Endodermal cell (in vitro differentiated cells): ENCODE measurements around the gene PLPP3. TPM values are rescaled to one million over a fixed set of nuclear protein-coding genes. Genes with fewer than 3 reads are reported as not detected.

Source experiments
- DNase-seq: peaks from one replicate; pipeline ENCODE4 v3.0.0-alpha.2; 2017
- H3K27ac ChIP-seq: 2 replicates; pipeline ENCODE4 v1.5.1; 2013; ENCODE audit warnings: mild to moderate bottlenecking, low read depth, low read length, moderate library complexity
- H3K27me3 ChIP-seq: 2 replicates; pipeline ENCODE4 v1.6.1; 2013; ENCODE audit warnings: mild to moderate bottlenecking, low read length, moderate library complexity; ENCODE audit not compliant: insufficient read depth, control insufficient read depth, poor library complexity, severe bottlenecking
- H3K36me3 ChIP-seq: 2 replicates; pipeline ENCODE4 v1.7.0; 2013; ENCODE audit warnings: mild to moderate bottlenecking, low read length, moderate library complexity; ENCODE audit not compliant: control insufficient read depth, insufficient read depth
- H3K4me1 ChIP-seq: one replicate; pipeline ENCODE4 v1.7.0; 2013; ENCODE audit warnings: low read length; ENCODE audit not compliant: control insufficient read depth, insufficient read depth
- H3K4me3 ChIP-seq: 2 replicates; pipeline ENCODE4 v1.5.1; 2013; ENCODE audit warnings: mild to moderate bottlenecking, low read length, moderate library complexity
- H3K9ac ChIP-seq: 2 replicates; pipeline ENCODE4 v1.6.1; 2013; ENCODE audit warnings: mild to moderate bottlenecking, low read length, moderate library complexity; ENCODE audit not compliant: poor library complexity, severe bottlenecking; ENCODE audit errors: extremely low read depth
- H3K9me3 ChIP-seq: 2 replicates; pipeline ENCODE4 v1.6.1; 2013; ENCODE audit warnings: mild to moderate bottlenecking, low read length, moderate library complexity; ENCODE audit not compliant: control insufficient read depth
- H3K27ac Mint-ChIP-seq: 2 replicates; pipeline ENCODE4 v1.8.0; 2020; ENCODE audit warnings: mixed read lengths
- H3K27me3 Mint-ChIP-seq: 2 replicates; pipeline ENCODE4 v1.8.0; 2021; ENCODE audit warnings: mild to moderate bottlenecking, mixed read lengths; ENCODE audit not compliant: insufficient read depth
- H3K36me3 Mint-ChIP-seq: 2 replicates; pipeline ENCODE4 v1.8.0; 2020; ENCODE audit warnings: low read depth, mixed read lengths
- H3K4me1 Mint-ChIP-seq: 2 replicates; pipeline ENCODE4 v1.8.0; 2020; ENCODE audit warnings: mixed read lengths
- H3K4me3 Mint-ChIP-seq: 2 replicates; pipeline ENCODE4 v1.8.0; 2020; ENCODE audit warnings: mild to moderate bottlenecking, moderate library complexity, mixed read lengths
- H3K9me3 Mint-ChIP-seq: 2 replicates; pipeline ENCODE4 v1.8.0; 2020; ENCODE audit warnings: mild to moderate bottlenecking, mixed read lengths
- CTCF ChIP-seq: fragments of 200-600 bp; sonication (generic); conservative IDR thresholded peaks from 2 replicates; pipeline ENCODE4 v1.5.0; 2021; ENCODE audit warnings: antibody characterized with exemption, mild to moderate bottlenecking
- WGBS, 2 experiments: methylation state at CpG; one replicate each; pipeline versions ENCODE4 v1.1.5 to v1.1.7; 2013; ENCODE audit warnings: missing lambda C conversion rate in 2 of 2, mixed read lengths in 1 of 2; ENCODE audit not compliant: insufficient coverage in 1 of 2, insufficient read length in 1 of 2; 5-methylcytosine and 5-hydroxymethylcytosine counted together
- total RNA-seq, 2 donors: library from RNA; stranded (reverse); fragmentation: NEBNext Ultra II Directional in 1 of 2; extraction: Animal tissue kit (Norgen Biotek cat#: 25700) in 1 of 2; gene quantifications; 2 replicates in 1 of 2; 3 replicates in 1 of 2; pipeline ENCODE4 v1.2.1, GENCODE V29; 2021

Gene PLPP3
- total RNA-seq, 2 donors from 2014 or later: 39.2 to 55.2 TPM

DNA sequence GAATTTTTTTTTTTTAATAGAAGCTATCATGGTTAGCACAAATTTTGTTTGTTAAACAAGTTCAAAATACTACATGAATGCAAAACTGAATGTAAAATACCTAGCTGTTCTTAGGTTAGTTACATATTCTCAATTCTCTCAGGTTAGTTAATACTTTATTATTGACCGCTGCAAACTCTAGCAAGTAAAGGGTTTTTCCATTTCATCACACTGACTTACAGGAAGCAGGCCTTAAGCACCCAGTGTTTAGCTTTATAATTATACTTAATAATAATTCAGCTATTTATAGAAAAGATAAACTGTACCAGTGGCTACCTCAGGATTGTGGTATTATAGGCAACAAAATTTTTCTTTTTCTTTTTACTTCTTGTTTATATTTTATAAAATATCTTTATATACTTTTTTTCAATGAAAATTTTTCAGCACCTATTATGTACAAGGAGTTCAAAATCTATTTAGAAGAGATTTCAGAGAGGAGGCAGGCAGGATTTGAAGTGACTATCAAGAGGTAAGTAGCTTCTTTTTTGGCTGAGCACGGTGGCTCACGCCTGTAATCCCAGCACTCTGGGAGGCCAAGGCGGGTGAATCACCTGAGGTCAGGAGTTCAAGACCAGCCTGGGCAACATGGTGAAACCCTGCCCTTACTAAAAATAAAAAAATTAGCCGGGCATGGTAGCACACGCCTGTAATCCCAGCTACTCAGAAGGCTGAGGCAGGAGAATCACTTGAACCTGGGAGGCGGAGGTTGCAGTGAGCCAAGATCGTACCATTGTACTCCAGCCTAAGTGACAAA lies 17.9 kb downstream of the PLPP3 start:
- Mint-ChIP-seq H3K27me3 (no peaks in the 10 kb centered on the region), H3K4me1 (peaks cover 50% of the 10 kb centered on the region), H3K4me3 (no peak overlapping the region), H3K9me3 (no peaks in the 10 kb centered on the region), H3K36me3 (peaks cover 16% of the 10 kb centered on the region), H3K27ac (no peak overlapping the region)
- Histone ChIP-seq H3K4me3 (no peak overlapping the region), H3K9me3 (no peaks in the 10 kb centered on the region), H3K36me3 (no peaks in the 10 kb centered on the region), H3K4me1 (peaks cover 13% of the 10 kb centered on the region), H3K27me3 (no peaks in the 10 kb centered on the region), H3K27ac (no peak overlapping the region), H3K9ac (no peak overlapping the region)
- 96 to 100% methylated on average over 5 to 8 of the region's 8 CpGs for WGBS, 2 experiments
- no peak for TF ChIP-seq CTCF
- DNase-seq: no peak

- Histone ChIP-seq H3K4me3 (no peak overlapping the region), H3K9me3 (no peaks in the 10 kb centered on the region), H3K9ac (no peak overlapping the region), H3K36me3 (no peaks in the 10 kb centered on the region), H3K4me1 (no peaks in the 10 kb centered on the region), H3K27me3 (no peaks in the 10 kb centered on the region), H3K27ac (no peak overlapping the region)
- 94 to 97% methylated on average over 5 to 7 of the region's 7 CpGs for WGBS, 2 experiments
- Mint-ChIP-seq H3K27ac (no peak overlapping the region), H3K36me3 (peaks cover 22% of the 10 kb centered on the region), H3K4me1 (peaks cover 28% of the 10 kb centered on the region), H3K9me3 (no peaks in the 10 kb centered on the region), H3K27me3 (no peaks in the 10 kb centered on the region), H3K4me3 (no peak overlapping the region)
- TF ChIP-seq CTCF: no peak
- no peak for DNase-seq
These were observed 21.6 kb downstream of the PLPP3 start for GRCh38 chr1:56557746-56558145.

DNA sequence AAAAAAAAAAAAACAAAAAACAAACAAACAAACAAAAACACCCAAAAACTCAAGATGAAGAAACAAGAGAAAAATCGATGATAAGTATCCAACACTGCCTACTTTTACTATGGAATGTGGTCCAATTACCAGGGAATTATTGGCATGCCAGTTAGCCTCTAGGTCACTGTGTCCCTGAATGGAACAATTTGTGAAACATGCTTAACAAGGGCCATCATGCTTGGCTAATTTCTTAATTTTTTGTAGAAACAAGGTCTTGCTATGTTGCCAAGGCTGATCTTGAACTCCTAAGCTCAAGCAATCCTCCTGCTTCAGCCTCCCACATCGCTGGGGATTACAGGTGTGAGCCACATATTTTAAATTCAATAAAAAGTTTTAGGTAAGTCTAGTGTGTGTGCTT lies 23.9 kb downstream of the PLPP3 start:
- Histone ChIP-seq H3K4me3 (no peak overlapping the region), H3K4me1 (peaks cover 5% of the 10 kb centered on the region), H3K27me3 (no peaks in the 10 kb centered on the region), H3K9ac (no peak overlapping the region), H3K27ac (no peak overlapping the region), H3K9me3 (no peaks in the 10 kb centered on the region), H3K36me3 (no peaks in the 10 kb centered on the region)
- Mint-ChIP-seq H3K36me3 (peaks cover 17% of the 10 kb centered on the region), H3K4me3 (no peak overlapping the region), H3K9me3 (no peaks in the 10 kb centered on the region), H3K27me3 (no peaks in the 10 kb centered on the region), H3K27ac (no peak overlapping the region), H3K4me1 (peaks cover 38% of the 10 kb centered on the region)
- DNase-seq: no peak
- 94 to 100% methylated on average over 1 to 2 of the region's 2 CpGs for WGBS, 2 experiments
- TF ChIP-seq CTCF: no peak
